Trophoblast cell (in vitro differentiated cells and primary cell): ENCODE results near the gene NR6A1.

ENCODE experiments used
- DNase-seq, 2 donors: peaks; one replicate each; pipeline ENCODE4 v3.0.0-alpha.2; 2016
- H2AFZ ChIP-seq: 2 replicates; pipeline ENCODE4 v1.6.1; 2013; ENCODE audit warnings: low read length, moderate library complexity, mild to moderate bottlenecking; ENCODE audit not compliant: insufficient read depth, poor library complexity
- H2AK5ac ChIP-seq: 2 replicates; pipeline ENCODE4 v1.6.1; 2013; ENCODE audit warnings: mild to moderate bottlenecking, low read length
- H2BK120ac ChIP-seq: 2 replicates; pipeline ENCODE4 v1.6.1; 2013; ENCODE audit warnings: low read length, mild to moderate bottlenecking, moderate library complexity; ENCODE audit not compliant: insufficient read depth, poor library complexity
- H2BK12ac ChIP-seq: 2 replicates; pipeline ENCODE4 v1.6.1; 2013; ENCODE audit warnings: mild to moderate bottlenecking, low read length, moderate library complexity
- H2BK5ac ChIP-seq: 2 replicates; pipeline ENCODE4 v1.6.1; 2013; ENCODE audit warnings: low read length, low read depth, moderate library complexity, mild to moderate bottlenecking; ENCODE audit not compliant: poor library complexity
- H3K14ac ChIP-seq: 2 replicates; pipeline ENCODE4 v1.6.1; 2013; ENCODE audit warnings: mild to moderate bottlenecking, low read length
- H3K18ac ChIP-seq: 2 replicates; pipeline ENCODE4 v1.6.1; 2013; ENCODE audit warnings: mild to moderate bottlenecking, low read length
- H3K23ac ChIP-seq: 2 replicates; pipeline ENCODE4 v1.6.1; 2013; ENCODE audit warnings: low read length
- H3K27ac ChIP-seq: 2 replicates; pipeline ENCODE4 v1.5.1; 2013; ENCODE audit warnings: low read depth, mild to moderate bottlenecking, inconsistent platforms, low read length, moderate library complexity
- H3K27me3 ChIP-seq: 2 replicates; pipeline ENCODE4 v1.6.1; 2013; ENCODE audit warnings: inconsistent platforms, mild to moderate bottlenecking, low read length, moderate library complexity; ENCODE audit not compliant: insufficient read depth
- H3K36me3 ChIP-seq, 2 experiments: 1 replicate in 1 of 2; 2 replicates in 1 of 2; pipeline ENCODE4 v1.6.1; 2013; ENCODE audit warnings: low read length in 2 of 2, mild to moderate bottlenecking in 2 of 2, moderate library complexity in 1 of 2; ENCODE audit not compliant: insufficient read depth in 2 of 2, control insufficient read depth in 1 of 2
- H3K4ac ChIP-seq: 2 replicates; pipeline ENCODE4 v1.6.1; 2013; ENCODE audit warnings: low read depth, mild to moderate bottlenecking, low read length, moderate library complexity
- H3K4me1 ChIP-seq, 2 experiments: 1 replicate in 1 of 2; 2 replicates in 1 of 2; pipeline ENCODE4 v1.6.1; 2013; ENCODE audit warnings: low read length in 2 of 2, mild to moderate bottlenecking in 2 of 2, moderate library complexity in 1 of 2; ENCODE audit not compliant: insufficient read depth in 2 of 2, control insufficient read depth in 1 of 2
- H3K4me2 ChIP-seq: 2 replicates; pipeline ENCODE4 v1.6.1; 2013; ENCODE audit warnings: inconsistent platforms, mild to moderate bottlenecking, low read length, moderate library complexity
- H3K4me3 ChIP-seq: 2 replicates; pipeline ENCODE4 v1.5.1; 2013; ENCODE audit warnings: mild to moderate bottlenecking, low read depth, low read length, inconsistent platforms
- H3K79me1 ChIP-seq: one replicate; pipeline ENCODE4 v1.6.1; 2013; ENCODE audit warnings: low read length
- H3K79me2 ChIP-seq: 2 replicates; pipeline ENCODE4 v1.6.1; 2013; ENCODE audit warnings: low read length, mild to moderate bottlenecking; ENCODE audit not compliant: control insufficient read depth, insufficient read depth, poor library complexity
- H3K9ac ChIP-seq: 2 replicates; pipeline ENCODE4 v1.6.1; 2013; ENCODE audit warnings: mild to moderate bottlenecking, low read length
- H3K9me3 ChIP-seq: 2 replicates; pipeline ENCODE4 v1.6.1; 2013; ENCODE audit warnings: low read depth, mild to moderate bottlenecking, control low read depth, inconsistent platforms, low read length; ENCODE audit not compliant: insufficient read depth
- H4K12ac ChIP-seq: 2 replicates; pipeline ENCODE4 v1.6.1; 2013; ENCODE audit warnings: low read depth, mild to moderate bottlenecking, low read length, moderate library complexity
- H4K8ac ChIP-seq: 2 replicates; pipeline ENCODE4 v1.6.1; 2013; ENCODE audit warnings: low read depth, mild to moderate bottlenecking, low read length, moderate library complexity
- H4K91ac ChIP-seq: one replicate; pipeline ENCODE4 v1.6.1; 2013; ENCODE audit warnings: low read depth, mild to moderate bottlenecking, low read length, moderate library complexity
- WGBS: extraction: QIAGEN DNeasy Blood & Tissue Kit; methylation state at CpG from one replicate; pipeline ENCODE4 v1.1.7; 2013; ENCODE audit warnings: missing lambda C conversion rate; ENCODE audit not compliant: insufficient read length, insufficient coverage; ENCODE audit errors: extremely low coverage; 5-methylcytosine and 5-hydroxymethylcytosine counted together

Gene NR6A1

GRCh38 chr9:124490004-124490403 lies 281.1 kb downstream of the NR6A1 start:
- WGBS: no CpG with 5 or more reads among the region's 2 CpGs

GRCh38 chr9:124489222-124489621 lies 281.9 kb downstream of the NR6A1 start:
- Histone ChIP-seq H3K27ac (no peak overlapping the region), H3K4me2 (no peak overlapping the region), H2BK120ac (no peak overlapping the region), H4K12ac (no peak overlapping the region), H4K91ac (no peak overlapping the region), H2AK5ac (no peak overlapping the region), H3K9ac (no peak overlapping the region), H3K79me1 (no peaks in the 10 kb centered on the region), H3K14ac (no peak overlapping the region), H3K27me3 (peaks cover 6% of the 10 kb centered on the region), H3K4me1 (no peaks in the 10 kb centered on the region), H3K9me3 (peaks cover 2% of the 10 kb centered on the region), H3K36me3 (no peaks in the 10 kb centered on the region), H2BK12ac (no peak overlapping the region), H4K8ac (no peak overlapping the region), H2BK5ac (no peak overlapping the region), H3K4me3 (no peak overlapping the region), H3K79me2 (no peaks in the 10 kb centered on the region), H2AFZ (no peak overlapping the region), H3K4ac (no peak overlapping the region), H3K23ac (no peak overlapping the region), H3K18ac (no peak overlapping the region)
- WGBS: no CpG with 5 or more reads among the region's 13 CpGs
- no peak for DNase-seq

More at GRCh38 chr9:124490004-124490403, 281.1 kb downstream of the NR6A1 start:
- no peak for DNase-seq
- no peak overlapping the region for H3K4ac ChIP-seq
- no peak overlapping the region for H2BK120ac ChIP-seq
- H3K18ac ChIP-seq: no peak overlapping the region
- no peak overlapping the region for H3K14ac ChIP-seq
- no peaks in the 10 kb centered on the region for H3K36me3 ChIP-seq
- no peak overlapping the region for H2AFZ ChIP-seq
- H2AK5ac ChIP-seq: no peak overlapping the region
- no peak overlapping the region for H2BK5ac ChIP-seq
- no peak overlapping the region for H3K4me3 ChIP-seq
- no peak overlapping the region for H4K8ac ChIP-seq
- no peak overlapping the region for H3K27ac ChIP-seq
- H4K91ac ChIP-seq: no peak overlapping the region
- H3K79me1 ChIP-seq: no peaks in the 10 kb centered on the region
- H3K9me3 ChIP-seq: peaks cover 2% of the 10 kb centered on the region
- H3K9ac ChIP-seq: no peak overlapping the region
- H3K23ac ChIP-seq: no peak overlapping the region
- H3K27me3 ChIP-seq: peaks cover 6% of the 10 kb centered on the region
- H4K12ac ChIP-seq: no peak overlapping the region
- no peak overlapping the region for H3K4me2 ChIP-seq
- H2BK12ac ChIP-seq: no peak overlapping the region
- H3K79me2 ChIP-seq: no peaks in the 10 kb centered on the region
- no peaks in the 10 kb centered on the region for H3K4me1 ChIP-seq

- no peaks in the 10 kb centered on the region for H3K79me2 ChIP-seq
- H4K8ac ChIP-seq: no peak overlapping the region
- no peak overlapping the region for H2BK120ac ChIP-seq
- no peak overlapping the region for H2BK5ac ChIP-seq
- H4K91ac ChIP-seq: no peak overlapping the region
- H3K14ac ChIP-seq: no peak overlapping the region
- no peaks in the 10 kb centered on the region for H3K36me3 ChIP-seq
- peaks cover 6% of the 10 kb centered on the region for H3K27me3 ChIP-seq
- H3K27ac ChIP-seq: no peak overlapping the region
- no peak overlapping the region for H4K12ac ChIP-seq
- H3K79me1 ChIP-seq: no peaks in the 10 kb centered on the region
- no CpG with 5 or more reads among the region's 8 CpGs for WGBS
- DNase-seq: no peak
- no peak overlapping the region for H3K4ac ChIP-seq
- no peak overlapping the region for H2AK5ac ChIP-seq
- H3K18ac ChIP-seq: no peak overlapping the region
- no peak overlapping the region for H3K9ac ChIP-seq
- no peaks in the 10 kb centered on the region for H3K4me1 ChIP-seq
- H3K4me3 ChIP-seq: no peak overlapping the region
- H3K4me2 ChIP-seq: no peak overlapping the region
- H2AFZ ChIP-seq: no peak overlapping the region
- H3K9me3 ChIP-seq: peaks cover 2% of the 10 kb centered on the region
- H3K23ac ChIP-seq: no peak overlapping the region
- no peak overlapping the region for H2BK12ac ChIP-seq
These were observed 282.4 kb downstream of the NR6A1 start for GRCh38 chr9:124488641-124489210.

GRCh38 chr9:124487260-124488182 lies 283.6 kb downstream of the NR6A1 start:
- no peak overlapping the region for H2BK12ac ChIP-seq
- no CpG with 5 or more reads among the region's 40 CpGs for WGBS
- no peak overlapping the region for H4K12ac ChIP-seq
- H3K23ac ChIP-seq: no peak overlapping the region
- no peaks in the 10 kb centered on the region for H3K36me3 ChIP-seq
- H3K27ac ChIP-seq: no peak overlapping the region
- H3K4me3 ChIP-seq: no peak overlapping the region
- H3K4ac ChIP-seq: no peak overlapping the region
- H3K27me3 ChIP-seq: peaks cover 6% of the 10 kb centered on the region
- H4K8ac ChIP-seq: no peak overlapping the region
- H3K79me2 ChIP-seq: no peaks in the 10 kb centered on the region
- H2BK5ac ChIP-seq: no peak overlapping the region
- H4K91ac ChIP-seq: no peak overlapping the region
- H3K9ac ChIP-seq: no peak overlapping the region
- no peak for DNase-seq
- H2BK120ac ChIP-seq: no peak overlapping the region
- H3K9me3 ChIP-seq: peaks cover 6% of the 10 kb centered on the region
- H3K79me1 ChIP-seq: no peaks in the 10 kb centered on the region
- H2AFZ ChIP-seq: no peak overlapping the region
- no peak overlapping the region for H3K14ac ChIP-seq
- no peaks in the 10 kb centered on the region for H3K4me1 ChIP-seq
- no peak overlapping the region for H3K18ac ChIP-seq
- no peak overlapping the region for H2AK5ac ChIP-seq
- H3K4me2 ChIP-seq: no peak overlapping the region
